ENCODE results near the gene F7. TPM values are rescaled to one million over a fixed set of nuclear protein-coding genes. Genes with fewer than 3 reads are reported as not detected.

F7 gene
- total RNA-seq, 1 donor from 2014 or later, result 1.0 TPM

DNA sequence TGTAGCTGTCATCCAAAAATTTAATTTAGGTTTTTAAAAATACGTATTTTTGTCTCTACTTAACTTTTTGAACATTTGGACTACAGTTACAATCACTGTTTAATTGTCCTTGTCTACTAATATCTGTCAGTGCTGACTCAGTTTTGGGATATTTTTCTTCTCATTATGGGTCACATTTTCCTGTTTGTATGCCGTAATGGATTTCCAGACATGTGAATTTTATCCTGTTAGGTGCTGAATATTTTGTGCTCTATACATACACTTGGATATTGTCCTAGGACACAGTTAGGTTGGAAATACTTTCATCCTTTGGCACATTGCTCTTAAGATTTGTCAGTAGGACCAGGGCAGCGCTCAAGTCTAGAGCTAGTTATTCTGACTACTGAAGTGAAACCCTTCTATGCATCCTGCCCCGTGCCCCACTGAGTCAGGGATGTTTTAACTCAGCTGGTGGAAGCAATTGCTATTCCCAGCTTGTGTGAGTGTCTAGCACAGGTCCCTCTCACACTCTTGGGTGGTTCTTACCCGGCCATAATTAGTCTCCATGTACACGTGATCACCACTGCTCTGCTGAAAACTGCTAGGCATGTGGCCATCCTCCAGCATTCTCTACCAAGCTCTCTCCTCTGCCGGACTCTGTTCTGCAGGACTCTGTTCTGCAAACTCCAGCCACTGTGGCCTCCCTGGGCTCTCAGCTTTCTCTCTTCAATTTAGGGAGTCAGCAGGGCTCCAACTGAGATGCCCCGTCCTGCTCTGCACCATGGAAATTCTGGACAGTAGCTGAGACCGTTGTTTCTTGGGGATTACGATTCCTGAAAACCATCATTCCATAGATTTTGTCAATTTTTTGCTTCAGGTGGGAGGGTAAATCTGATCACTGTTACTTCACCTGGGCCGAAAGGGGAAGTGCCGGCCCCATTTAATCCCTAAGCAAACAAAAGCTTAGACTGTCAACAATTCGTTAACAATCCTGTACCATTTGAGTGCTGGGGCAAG is 64.0 kb downstream of the F7 start:
- Mint-ChIP-seq H3K27me3 (ENCODE audit: low read depth) (no peaks in the 10 kb centered on the region), H3K4me1 (no peaks in the 10 kb centered on the region), H3K4me3 (no peak overlapping the region), H3K36me3 (ENCODE audit: low read depth) (peaks cover 23% of the 10 kb centered on the region), H3K27ac (ENCODE audit: unreplicated experiment) (no peak overlapping the region), H3K9me3 (no peaks in the 10 kb centered on the region)
- no peak for DNase-seq (ENCODE audit: low read depth, low spot score)
- TF ChIP-seq, protein P1, sequence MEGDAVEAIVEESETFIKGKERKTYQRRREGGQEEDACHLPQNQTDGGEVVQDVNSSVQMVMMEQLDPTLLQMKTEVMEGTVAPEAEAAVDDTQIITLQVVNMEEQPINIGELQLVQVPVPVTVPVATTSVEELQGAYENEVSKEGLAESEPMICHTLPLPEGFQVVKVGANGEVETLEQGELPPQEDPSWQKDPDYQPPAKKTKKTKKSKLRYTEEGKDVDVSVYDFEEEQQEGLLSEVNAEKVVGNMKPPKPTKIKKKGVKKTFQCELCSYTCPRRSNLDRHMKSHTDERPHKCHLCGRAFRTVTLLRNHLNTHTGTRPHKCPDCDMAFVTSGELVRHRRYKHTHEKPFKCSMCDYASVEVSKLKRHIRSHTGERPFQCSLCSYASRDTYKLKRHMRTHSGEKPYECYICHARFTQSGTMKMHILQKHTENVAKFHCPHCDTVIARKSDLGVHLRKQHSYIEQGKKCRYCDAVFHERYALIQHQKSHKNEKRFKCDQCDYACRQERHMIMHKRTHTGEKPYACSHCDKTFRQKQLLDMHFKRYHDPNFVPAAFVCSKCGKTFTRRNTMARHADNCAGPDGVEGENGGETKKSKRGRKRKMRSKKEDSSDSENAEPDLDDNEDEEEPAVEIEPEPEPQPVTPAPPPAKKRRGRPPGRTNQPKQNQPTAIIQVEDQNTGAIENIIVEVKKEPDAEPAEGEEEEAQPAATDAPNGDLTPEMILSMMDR (conservative IDR thresholded peaks at IDR 0.05), result no peak

Other genes starting within 250 kb of the F7 start
- 59.9 and 62.5 TPM in 2 replicates for gene MCF2L, start 136.6 kb upstream of the F7 start, total RNA-seq
- 0.89 and 1.0 TPM in 2 replicates for gene F10, start 17.0 kb downstream of the F7 start, total RNA-seq
- not detected in 2 replicates for gene PROZ, start 52.9 kb downstream of the F7 start, total RNA-seq
- gene PCID2, start 102.9 kb downstream of the F7 start, total RNA-seq, result 56.9 and 60.4 TPM in 2 replicates
- 63.0 and 63.9 TPM in 2 replicates for gene CUL4A, start 103.8 kb downstream of the F7 start, total RNA-seq
- gene LAMP1, start 191.4 kb downstream of the F7 start, total RNA-seq, result 104 and 110 TPM in 2 replicates